Astrocyte (in vitro differentiated cells and primary cell): ENCODE results near the gene CYP2A7.
"Not testable (repeated sequence)": the region's sequence is repeated elsewhere in the genome, so short reads cannot be mapped to it uniquely, and the experiment has no call there.

Source experiments
- EZH2 ChIP-seq: IDR thresholded peaks from 2 replicates; pipeline ENCODE4 v1.6.1; 2012; ENCODE audit warnings: mild to moderate bottlenecking, low read length, inconsistent platforms; ENCODE audit not compliant: insufficient read depth
- TF ChIP-seq, protein P1 (sequence below): IDR thresholded peaks from 2 replicates; pipeline ENCODE4 v1.5.1; 2011; ENCODE audit warnings: low read depth, mild to moderate bottlenecking, inconsistent platforms, low read length, moderate library complexity; ENCODE audit not compliant: insufficient read depth

DNA sequence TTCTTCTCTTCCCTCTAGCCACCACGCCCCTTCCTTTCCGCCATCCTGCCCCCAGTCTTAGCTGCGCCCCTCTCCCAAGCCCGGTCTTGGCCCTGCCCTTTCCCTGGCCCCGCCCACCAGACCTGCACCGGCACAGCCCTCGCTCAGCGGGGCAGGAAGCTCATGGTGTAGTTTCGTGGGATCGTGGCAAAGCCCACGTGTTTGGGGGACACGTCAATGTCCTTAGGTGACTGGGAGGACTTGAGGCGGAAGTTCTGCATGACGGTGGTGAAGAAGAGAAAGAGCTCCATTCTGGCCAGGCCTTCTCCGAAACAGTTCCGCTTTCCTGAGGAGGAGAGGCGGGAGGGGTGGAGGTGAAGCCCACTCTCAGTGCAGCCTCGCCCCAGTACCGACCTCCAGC lies 38.4 kb downstream of the CYP2A7 start:
- TF ChIP-seq, protein P1, sequence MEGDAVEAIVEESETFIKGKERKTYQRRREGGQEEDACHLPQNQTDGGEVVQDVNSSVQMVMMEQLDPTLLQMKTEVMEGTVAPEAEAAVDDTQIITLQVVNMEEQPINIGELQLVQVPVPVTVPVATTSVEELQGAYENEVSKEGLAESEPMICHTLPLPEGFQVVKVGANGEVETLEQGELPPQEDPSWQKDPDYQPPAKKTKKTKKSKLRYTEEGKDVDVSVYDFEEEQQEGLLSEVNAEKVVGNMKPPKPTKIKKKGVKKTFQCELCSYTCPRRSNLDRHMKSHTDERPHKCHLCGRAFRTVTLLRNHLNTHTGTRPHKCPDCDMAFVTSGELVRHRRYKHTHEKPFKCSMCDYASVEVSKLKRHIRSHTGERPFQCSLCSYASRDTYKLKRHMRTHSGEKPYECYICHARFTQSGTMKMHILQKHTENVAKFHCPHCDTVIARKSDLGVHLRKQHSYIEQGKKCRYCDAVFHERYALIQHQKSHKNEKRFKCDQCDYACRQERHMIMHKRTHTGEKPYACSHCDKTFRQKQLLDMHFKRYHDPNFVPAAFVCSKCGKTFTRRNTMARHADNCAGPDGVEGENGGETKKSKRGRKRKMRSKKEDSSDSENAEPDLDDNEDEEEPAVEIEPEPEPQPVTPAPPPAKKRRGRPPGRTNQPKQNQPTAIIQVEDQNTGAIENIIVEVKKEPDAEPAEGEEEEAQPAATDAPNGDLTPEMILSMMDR, result not testable (repeated sequence)
- TF ChIP-seq EZH2, result not testable (repeated sequence)
